IPS DF 4.7 (cell line): ENCODE results near the gene SLC16A1.
"Not testable (repeated sequence)": the region's sequence is repeated elsewhere in the genome, so short reads cannot be mapped to it uniquely, and the experiment has no call there.

Source experiments
- DNase-seq: peaks from one replicate; pipeline ENCODE4 v3.0.0-alpha.2; 2013; ENCODE audit warnings: low spot score; ENCODE audit errors: extremely low read depth

The SLC16A1 gene

DNA sequence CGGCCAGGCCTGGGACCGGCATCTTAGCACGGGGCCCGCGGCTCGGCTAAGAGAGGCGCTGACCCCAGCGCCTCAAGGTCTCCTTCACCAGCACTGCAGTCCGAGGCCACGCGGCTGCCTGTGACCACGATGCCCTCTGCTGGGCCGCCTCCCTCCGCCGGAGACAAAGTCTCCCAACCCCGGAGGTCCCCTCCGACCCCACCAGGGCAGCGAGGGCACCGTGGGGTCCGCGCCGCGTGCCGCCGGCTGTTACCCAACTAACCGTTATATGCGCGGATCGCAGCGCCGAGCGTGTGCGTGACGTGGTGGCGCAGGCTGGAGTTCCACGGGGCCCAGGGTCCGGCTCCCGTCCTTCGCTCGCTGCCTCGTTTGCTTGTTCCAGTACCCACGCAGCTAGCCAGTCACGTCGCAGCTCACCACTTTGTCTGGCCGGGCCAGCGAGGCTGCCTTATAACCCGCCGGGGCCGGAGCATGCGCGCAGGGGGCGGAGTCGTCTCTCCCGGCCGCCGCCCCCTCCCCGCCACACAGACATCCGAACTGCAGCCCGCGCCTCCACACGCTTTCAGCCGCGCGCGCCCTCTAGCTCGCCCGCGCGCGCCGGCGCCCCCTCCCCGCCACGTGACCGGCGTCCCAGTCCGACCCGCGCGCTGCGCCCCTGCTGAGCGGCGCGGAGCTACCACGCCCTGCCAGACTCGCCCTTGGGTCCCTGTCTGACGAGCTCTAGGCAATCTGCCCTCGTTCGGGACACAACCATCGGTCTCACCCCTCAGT is at the start of gene SLC16A1:
SLC16A1 (minus strand) TSS at position 424 of the 771 bp plus-strand sequence. CDS start 26,888 bp downstream, outside the sequence.
- DNase-seq, result no peak

DNA sequence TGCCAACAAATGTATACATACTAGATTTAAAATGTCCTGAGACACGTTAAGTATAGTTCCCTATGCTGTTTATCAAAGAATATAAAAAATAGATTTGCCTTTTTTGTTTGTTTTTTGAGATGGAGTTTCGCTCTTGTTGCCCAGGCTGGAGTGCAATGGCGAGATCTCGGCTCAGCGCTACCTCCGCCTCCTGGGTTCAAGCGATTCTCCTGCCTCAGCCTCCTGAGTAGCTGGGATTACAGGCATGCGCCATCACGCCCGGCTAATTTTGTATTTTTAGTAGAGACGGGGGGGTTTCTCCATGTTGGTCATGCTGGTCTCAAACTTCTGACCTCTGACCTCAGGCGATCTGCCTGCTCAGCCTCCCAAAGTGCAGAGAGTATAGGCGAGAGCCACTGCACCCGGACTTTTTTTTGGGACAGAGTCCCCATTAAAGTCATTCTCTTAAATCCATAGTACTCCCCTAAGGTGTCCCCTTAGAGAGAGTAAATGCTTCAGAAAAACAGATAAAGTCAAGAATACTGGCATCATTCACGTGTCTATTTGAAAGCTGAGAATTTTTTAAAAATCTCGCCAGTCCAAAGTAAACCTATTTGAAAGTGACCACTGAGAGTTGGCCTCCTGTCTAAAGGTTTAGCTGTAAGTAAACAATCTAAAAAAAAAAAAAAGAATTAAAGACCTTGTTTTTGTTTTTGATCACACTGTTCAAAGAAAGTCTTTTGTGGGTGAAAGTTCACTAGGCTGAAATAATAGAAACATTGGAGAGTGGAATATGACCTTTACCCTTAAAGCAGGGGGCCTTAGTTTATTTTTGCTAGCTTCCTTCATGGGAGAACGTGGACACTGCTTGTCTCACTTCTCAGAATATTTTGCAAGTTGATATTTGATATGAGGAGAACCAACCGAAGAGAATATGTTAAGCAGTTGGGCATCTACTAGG is 48.0 kb upstream of the SLC16A1 start:
- DNase-seq, result no peak

DNA sequence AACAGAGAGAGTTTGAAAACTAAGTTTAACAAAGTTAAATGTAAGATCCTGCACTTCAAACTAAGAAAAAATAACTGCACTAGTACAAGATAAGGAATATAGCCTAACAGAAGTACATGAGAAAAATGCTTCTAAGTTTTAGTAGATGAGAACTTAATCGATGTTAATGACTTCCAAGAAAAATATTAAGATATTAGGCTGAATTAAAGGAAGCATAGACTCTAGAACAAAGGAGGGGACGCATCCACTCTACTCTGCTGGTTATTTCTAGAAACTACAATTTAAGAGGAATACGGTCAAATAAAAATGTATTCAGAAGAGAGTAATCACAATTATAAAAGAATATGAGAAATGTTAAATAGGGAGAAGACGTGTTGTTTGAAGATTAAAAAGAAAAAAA is 46.3 kb upstream of the SLC16A1 start:
- no peak for DNase-seq

- no peak for DNase-seq
Observed at GRCh38 chr1:112998592-112999235, 42.7 kb upstream of the SLC16A1 start.

DNA sequence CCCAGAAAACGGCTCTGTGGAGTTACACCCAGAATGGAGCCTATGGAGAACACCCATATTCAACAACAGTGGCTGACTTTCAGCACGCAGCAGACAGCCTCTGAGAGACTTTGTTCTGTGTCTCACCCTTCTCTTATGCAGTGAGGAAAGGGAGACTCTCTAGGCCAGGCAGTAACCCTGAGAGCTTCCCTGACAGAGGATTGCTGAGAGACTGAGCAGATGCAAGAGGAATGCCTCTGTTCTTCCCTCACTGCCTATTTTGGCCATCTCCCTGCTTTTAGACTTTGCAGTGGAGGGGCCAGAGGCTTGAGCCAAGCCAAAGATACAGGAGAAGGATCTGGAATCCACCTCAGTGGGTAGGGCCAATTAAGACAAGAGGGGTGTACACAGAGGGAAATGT is 41.8 kb upstream of the SLC16A1 start:
- DNase-seq, result no peak

DNA sequence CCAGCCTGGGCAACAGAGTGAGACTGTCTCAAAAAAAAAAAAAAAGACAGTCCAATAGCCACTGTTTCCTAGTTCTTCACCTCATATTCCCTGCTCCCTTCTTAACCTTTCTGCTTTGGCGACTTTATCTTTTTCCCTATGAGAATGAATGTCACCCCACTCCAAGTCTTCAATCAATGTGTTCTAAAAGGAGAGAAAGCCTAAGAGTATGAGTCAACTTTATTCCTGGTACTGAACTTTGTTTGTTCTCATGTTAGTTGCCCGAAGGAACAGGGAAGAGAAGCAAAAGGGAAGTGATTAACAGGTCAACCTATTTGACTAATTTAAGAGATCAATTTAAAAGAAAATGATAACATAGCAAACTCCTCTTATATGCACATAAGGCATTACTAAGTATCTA is 39.9 kb upstream of the SLC16A1 start:
- no peak for DNase-seq

DNA sequence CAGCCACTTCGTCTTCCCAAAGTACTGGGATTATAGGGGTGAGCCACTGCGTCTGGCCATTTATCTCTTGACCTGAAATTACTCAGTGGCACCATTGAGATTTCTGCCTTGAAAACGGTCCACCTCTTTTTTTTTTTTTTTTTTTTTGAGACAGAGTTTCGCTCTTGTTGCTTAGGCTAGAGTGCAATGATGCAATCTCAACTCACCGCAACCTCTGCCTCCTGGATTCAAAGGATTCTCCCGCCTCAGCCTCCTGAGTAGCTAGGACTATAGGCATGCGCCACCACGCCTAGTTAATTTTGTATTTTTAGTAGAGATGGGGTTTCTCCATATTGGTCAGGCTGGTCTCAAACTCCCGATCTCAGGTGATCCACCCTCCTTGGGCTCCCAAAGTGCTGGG is 39.0 kb upstream of the SLC16A1 start:
- DNase-seq, result not testable (repeated sequence)

GRCh38 chr1:112992780-112993179 is 36.8 kb upstream of the SLC16A1 start:
- no peak for DNase-seq

- no peak for DNase-seq
Observed at GRCh38 chr1:112991402-112992120, 35.6 kb upstream of the SLC16A1 start.

GRCh38 chr1:112990271-112990670 is 34.3 kb upstream of the SLC16A1 start:
- no peak for DNase-seq

- DNase-seq, result no peak
Observed at GRCh38 chr1:112988367-112988766, 32.4 kb upstream of the SLC16A1 start.

DNA sequence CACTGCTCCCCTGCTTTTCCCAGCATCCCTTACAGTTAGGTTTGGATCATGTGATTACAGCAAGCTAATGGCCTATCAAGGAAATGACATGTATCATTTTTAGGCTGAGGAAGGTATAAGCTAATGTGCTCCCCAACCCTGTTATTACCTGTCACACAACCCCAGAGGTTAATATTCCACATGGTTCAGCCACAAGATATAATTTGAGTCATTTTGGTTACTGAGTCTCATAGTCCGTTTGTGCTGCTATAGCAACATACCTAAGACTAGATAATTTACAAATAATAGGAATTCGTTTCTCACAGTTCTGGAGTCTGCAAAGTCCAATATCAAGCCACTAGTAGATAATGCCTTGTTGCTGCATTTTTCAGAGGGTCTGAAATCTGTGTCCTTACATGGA is 29.1 kb upstream of the SLC16A1 start:
- DNase-seq, result no peak

DNA sequence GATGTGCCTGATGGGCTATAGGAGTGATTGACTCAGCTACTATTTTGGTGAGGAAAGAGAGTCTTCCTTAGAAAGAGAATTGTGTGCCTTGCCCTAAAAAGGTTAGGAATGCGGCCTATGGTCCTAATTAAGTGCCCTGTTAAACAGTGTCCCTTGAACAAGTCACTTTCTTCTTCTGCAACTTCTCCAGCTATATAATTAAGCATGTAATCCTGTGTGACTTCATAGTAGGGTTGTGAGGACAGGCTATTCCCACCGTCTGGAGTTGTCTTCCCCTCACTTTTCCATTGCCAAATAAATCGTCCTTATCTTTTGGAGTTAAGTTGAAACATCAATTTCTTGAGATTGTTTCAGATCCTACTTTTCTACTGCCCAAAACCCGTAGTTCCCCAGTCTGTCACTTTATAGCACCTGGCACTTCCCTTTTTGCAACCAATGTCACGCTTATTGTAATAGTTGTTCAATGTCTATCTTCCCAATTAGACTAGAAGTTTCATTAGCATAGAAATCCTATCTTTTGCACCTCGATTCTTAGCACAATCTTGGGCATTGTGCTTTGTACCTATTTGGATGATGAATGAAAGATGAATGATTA is 27.6 kb upstream of the SLC16A1 start:
- DNase-seq, result no peak

- no peak for DNase-seq
Observed at GRCh38 chr1:112982853-112983536, 27.0 kb upstream of the SLC16A1 start.

DNA sequence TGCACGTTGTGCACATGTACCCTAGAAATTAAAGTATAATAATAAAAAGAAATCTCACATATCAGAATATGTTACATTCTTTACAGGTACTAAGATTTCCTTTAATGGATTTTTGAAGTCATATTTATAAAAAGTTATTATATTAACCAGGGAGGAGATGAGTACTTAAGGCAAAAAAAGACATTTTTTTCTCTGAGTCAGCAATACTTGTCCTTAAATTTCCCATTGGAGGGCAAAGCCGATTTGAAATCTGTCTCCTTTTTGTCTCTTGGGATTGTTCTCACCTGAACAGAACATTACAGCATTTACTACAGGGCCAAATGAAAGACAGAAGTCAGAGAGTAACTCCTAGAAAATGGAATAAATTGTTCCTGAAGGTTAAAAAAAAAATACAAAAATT is 26.3 kb upstream of the SLC16A1 start:
- DNase-seq, result no peak

GRCh38 chr1:112981834-112982233 is 25.8 kb upstream of the SLC16A1 start:
- not testable (repeated sequence) for DNase-seq

DNA sequence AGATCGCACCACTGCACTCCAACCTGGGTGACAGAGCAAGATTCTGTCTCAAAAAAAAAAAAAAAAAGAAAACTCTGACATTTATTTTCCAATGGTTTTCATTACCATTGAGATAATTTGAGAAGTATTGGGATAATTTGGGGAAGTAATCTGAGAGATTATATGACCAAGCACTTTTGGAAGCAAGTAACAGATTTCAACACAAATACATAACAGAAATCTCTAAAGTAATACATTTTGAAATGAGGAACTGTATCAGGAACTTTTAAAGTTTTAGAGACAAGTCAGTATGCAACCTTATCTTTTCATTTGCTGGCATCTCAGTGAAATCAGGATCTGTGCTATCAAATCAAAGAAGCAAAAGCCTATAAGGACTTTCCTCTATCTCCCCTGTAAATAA is 25.4 kb upstream of the SLC16A1 start:
- DNase-seq, result no peak

- DNase-seq, result no peak
Observed at GRCh38 chr1:112975336-112975735, 19.3 kb upstream of the SLC16A1 start.

DNA sequence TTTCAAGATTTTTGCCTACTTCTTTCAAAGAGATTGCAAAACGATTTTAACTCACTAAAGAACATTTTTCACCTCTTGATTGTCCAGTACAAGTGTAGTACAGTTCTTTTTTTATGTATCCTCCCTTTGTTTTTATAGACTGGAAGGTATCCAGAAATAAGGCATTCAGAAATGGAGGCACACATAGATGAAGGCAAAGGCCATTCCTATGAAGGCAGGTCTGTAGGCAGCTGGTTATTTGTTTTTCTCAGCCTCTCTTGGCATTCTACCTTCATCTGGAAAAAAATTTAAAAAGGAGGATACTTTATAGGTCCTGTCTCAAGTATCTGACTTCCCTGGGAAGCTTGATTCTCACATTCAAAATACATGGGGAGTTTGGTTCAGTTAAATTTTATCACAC is 18.6 kb upstream of the SLC16A1 start:
- no peak for DNase-seq

DNA sequence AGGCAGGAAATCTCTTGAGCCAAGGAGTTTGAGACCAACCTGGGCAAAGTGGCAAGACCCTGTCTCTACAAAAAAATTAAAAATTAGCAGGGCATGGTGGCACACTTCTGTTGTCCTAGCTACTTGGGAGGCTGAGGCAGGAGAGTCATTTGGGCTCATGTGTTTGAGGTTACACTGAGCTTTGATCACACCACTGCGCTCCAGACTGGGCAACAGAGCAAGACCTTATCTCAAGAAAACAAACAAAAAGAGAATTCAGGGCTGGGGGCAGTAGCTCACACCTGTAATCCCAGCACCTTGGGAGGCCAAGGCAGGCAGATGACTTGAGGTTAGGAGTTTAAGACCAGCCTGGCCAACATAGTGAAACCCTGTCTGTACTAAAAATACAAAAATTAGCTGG is 17.8 kb upstream of the SLC16A1 start:
- no peak for DNase-seq
